Ureter (tissue), 1 donor: Measurements from ENCODE around the gene SSH2. TPM values are rescaled to one million over a fixed set of nuclear protein-coding genes. Genes with fewer than 3 reads are reported as not detected.

Experiments
- DNase-seq: peaks from one replicate; pipeline ENCODE4 v3.0.0-alpha.2; 2020; ENCODE audit warnings: low spot score
- total RNA-seq: library from RNA; stranded (reverse); gene quantifications from one replicate; pipeline ENCODE4 v1.2.4, GENCODE V29; 2023
- donor health status: DM: yes; HTN: yes; CAD: no.

Gene SSH2
- total RNA-seq, 1 donor from 2014 or later = 41.1 TPM

- DNase-seq = no peak
These were observed 353.0 kb downstream of the SSH2 start for GRCh38 chr17:29577001-29577370.

GRCh38 chr17:29576214-29577000 lies 353.6 kb downstream of the SSH2 start:
- DNase-seq = no peak

Other genes starting within 250 kb of the SSH2 start
- gene EFCAB5, start 11.4 kb upstream of the SSH2 start, total RNA-seq = 1.6 TPM
- gene NSRP1, start 186.6 kb upstream of the SSH2 start, total RNA-seq = 46.8 TPM